GM19455 (cell line): ENCODE measurements around the gene GLT6D1.

ENCODE experiments used
- ATAC-seq: cut with Tn5 transposase; IDR thresholded peaks from one replicate; pipeline ENCODE4 v1.9.1; 2021; ENCODE audit not compliant: unreplicated experiment

GLT6D1 gene

DNA sequence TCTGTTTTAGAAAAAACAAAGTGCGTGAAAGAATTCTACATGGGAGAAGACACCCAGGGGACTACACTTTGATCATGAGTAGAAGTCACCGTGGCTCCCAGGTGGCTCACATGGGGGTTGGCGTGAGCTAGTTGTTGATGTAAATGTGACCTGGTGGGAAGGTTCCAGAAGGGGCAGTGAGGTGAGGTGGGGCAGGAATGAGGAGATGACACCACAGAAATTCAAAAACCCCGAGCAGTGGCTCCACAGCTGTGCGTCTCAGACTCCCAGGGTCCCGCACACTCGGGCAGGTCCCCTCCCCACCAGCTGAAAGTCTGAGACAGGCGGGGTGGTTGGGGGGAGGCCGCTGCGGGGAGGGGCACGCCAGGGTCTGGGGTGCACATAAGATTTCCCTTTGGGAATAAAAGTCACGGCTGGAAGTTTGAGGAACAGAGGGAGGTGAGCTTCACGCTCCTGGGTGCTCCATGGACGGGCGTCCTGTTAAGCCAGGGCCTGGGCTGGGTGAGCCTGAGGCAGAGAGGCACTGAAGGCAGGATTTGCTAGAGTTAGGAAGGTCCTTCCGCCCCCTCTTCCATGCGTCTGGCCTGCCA, 29.9 kb downstream of the GLT6D1 start:
- ATAC-seq: no peak

DNA sequence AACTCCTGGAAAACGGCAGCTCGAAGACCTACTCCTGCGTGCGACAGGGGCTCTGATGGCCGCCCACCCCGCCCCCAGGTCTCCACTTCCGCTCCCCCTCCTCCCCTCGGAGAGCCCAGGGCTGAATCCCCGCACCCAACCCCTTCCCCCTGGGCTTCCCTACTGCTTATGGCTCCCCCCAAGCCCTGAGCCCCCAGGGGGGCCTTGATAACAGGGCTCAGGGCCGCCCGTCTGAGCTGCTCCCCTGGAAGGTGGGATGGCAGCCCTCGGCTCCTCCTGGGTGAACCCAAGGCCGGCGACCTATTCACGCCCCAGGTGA, 30.4 kb downstream of the GLT6D1 start:
- no peak for ATAC-seq

DNA sequence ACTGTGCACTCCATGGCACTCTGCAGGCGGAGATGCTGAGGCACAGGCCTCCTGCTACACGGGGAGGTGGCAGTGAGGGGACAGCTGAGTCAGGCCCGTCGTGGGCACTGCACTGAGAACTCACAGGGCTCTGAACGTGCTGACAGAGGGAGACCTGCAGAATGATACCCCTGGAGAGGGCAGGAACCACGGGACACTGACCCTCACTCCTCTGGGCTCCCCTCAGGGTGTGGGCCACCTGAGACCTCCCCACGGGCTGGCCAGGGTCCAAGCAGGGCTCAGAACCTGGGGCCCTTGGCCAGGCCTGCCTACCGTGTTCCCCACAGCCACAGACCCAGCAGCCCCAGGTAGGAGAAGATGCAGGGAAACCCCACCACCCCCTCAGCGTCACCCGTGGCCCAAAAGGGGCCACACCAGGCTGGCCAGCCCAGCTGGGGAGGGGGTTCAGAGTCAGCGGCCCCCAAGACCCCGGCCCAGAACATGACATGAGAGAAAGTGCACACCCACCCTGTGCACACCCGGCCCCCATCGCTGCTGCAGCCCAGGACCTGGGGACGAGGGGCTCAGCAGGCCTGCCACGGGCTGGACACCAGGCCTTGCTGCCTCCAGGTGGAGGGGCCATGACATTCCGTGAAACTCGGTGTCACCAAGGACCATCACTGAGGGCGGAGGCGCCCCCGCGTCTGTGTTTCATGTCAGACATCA, 30.9 kb downstream of the GLT6D1 start:
- ATAC-seq: no peak

DNA sequence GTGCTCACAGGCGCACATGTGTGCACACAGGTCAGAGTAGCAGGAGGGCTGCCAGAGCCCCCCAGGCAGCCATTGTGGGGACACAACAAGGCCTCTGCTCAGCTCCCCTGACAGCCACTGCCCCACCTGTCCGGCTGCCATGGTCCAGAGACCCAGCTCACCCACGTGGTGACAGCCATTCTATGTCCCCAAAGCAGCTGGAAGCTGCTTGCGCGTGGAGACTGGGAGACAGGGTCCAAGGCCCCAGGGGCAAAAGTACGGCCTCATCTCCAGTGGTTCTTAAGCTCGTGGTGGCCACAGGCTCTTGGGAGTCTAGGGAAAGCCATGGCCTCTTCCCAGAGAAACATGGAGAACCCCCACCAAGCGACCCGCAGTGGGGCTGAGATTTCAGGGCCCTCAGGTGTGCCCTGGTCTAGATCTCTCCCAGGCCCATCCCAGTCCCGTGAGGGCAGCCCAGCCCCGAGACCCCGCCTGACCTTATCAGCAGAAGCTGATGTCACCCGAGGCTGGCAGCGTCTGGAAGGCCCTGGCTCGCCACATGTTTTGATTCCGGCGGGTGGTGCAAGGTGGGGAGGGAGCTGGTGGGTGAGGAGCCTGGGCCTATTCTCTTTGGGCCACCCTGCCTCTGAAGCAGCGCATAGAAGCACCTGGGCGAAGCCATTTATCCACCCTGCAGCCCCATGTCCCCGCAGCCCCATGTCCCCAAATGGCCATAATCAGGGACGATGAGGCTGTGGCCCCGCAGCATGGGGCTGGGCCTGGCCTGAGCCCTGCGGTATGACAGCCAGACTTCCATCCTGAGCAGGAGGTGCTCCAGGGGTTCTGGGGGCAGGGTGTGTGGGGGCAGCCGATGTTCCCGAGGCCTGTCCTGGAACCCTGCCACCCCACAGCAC, 31.7 kb downstream of the GLT6D1 start:
- no peak for ATAC-seq

DNA sequence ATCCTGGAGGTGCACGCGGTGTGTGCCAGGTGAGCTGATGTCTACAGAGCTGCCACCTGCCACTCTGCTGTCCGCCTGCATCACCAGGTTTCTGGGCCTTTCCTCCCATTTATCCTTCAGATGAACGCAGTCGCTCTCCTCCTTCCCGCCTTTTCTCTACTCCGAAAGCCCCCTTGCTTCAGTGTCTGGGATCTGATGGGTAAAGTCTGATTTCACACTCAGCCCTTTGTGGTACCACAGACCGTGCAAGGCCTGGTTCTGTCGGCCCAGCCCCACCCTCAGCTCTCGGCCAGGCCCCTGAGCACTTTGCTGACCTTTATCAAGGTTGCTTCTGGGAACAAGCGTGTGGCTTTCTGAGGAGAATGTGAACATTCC, 32.5 kb downstream of the GLT6D1 start:
- ATAC-seq: no peak

DNA sequence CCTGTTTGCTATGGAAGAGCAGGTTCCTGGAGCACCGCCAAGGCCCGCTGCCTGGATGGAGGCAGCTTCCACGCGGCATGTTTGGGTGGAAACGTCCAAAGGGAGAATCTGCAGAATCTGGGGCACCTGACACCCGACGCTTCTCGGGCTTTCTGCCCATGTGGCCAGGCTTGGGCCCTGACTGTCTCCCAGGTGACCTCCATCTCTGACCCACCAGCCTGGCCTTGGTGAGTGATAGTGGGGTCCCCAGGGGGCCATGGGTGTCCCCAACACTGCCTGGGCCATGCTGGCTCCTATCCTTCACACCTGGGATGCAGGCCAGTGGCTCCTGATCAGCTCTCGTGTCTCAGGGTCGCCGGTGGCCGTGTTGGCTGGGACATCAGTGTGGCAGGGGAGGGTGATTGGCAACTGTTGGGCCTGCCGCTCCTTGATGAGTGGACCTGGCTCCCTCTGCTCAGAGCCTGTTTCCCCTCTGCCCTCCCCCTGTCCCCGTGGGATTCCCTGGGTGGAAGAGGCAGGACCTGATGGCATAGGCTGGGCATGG, 34.0 kb downstream of the GLT6D1 start:
- ATAC-seq: no peak

DNA sequence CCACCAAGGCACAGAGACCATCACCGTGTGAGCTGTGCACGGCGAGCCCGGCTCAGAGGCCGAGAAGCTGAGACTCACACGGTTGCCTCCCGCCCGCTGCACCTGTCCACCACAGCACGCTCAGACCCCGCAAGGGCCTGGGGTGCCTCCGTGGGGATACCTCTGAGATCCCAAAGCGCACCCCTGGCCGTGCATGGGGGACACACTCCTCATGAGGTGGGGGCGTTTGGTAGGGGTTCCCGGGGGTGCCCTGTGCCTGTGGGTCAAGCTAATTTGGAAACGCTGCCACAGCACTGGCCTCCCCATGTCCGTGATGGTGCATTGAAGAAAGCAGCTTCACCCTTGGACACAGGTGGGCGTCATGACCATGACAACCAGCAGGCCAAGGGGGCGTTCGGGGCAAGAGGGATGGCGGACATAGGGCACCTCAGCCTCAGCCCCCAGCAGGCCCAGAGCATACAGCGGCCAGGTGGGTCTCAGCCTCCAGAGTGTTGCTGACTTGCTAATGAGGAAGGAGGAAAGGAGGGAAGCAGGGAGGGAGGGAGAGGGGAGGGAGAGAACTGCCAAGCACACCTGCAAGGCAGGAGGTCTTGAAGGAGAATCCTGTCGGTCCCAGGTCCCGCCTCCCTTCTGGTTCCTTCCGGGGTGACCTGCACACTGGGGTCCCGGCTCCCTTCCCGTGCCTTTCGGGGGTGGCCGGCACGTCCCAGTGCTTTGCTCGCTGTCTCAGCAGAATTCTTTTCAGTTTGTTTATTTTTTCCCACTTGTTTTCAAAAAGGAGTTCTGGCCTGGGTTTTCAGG, 34.7 kb downstream of the GLT6D1 start:
- ATAC-seq: no peak

DNA sequence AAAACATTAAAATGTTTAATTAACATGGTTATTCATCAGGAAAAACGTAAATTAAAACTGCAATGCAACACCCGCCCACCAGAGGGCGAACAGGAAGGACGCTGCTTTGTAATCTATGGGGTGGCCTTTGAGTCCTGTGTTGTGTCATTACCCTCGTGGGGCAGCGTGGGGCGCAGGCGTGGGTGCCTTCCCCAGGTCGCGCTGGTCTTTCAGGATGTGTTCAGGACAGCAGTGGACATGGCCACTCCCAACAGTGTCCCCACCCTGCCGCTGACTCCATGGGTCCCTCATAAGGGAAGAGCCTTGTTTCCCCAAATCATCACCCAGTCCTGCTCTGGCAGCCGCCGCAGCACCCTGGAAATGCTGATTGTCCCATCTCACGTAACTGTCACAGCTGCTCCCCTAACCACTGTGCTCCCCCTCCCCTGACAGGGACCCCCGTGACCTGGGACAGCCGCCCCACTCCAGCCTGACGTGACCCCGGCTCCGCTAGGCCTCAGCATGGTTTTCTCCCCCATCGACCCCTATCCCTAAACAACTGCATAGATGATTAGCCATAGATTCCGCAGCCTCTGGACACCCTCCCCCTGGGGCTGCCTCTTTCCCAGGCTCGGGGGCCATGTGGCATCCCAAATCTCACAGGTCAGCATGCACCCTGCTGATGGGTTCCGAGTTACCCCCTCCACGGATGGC, 36.4 kb downstream of the GLT6D1 start:
- ATAC-seq: no peak

DNA sequence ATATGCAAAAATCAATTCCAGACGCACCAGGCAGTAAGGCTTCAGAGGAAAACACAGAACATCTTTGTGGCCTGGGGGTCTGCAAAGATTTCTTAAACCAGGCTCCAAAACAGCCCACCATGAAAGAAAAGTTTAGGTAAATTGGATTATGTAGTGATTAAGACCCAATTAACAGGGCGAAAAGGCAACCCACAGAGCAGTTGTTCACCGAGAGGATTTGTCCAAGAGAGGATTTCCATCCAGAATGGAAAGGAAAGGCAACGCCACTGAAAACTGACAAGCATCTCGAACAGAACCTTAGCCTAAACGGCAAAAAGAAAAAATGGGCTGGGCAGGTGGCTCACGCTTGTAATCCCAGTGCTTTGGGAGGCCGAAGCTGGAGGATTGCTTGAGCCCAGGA, 37.4 kb downstream of the GLT6D1 start:
- ATAC-seq: no peak

DNA sequence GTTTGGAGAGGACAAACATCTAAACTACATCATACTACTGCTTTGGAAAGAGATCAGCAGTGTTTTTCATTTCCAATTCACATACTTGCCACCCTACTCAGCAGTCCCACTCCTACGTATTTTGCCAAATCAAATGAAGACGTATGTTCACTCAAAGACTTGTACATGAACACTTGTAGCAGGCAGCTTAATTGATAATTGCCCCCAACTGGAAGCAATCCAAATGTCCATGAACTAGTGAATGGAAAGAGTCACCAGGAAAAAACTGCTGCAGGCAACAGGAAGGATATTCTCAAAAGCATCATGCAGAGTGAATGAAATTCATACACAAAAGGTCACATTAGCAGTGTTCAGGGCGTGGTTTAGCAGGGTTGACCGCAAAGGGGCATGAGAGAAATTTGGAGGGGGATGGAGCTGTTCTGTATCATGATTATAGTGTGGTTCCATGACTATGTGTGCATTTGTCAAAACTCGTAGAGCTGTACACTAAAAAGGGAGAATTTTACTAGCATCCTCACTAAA, 39.0 kb downstream of the GLT6D1 start:
- no peak for ATAC-seq

DNA sequence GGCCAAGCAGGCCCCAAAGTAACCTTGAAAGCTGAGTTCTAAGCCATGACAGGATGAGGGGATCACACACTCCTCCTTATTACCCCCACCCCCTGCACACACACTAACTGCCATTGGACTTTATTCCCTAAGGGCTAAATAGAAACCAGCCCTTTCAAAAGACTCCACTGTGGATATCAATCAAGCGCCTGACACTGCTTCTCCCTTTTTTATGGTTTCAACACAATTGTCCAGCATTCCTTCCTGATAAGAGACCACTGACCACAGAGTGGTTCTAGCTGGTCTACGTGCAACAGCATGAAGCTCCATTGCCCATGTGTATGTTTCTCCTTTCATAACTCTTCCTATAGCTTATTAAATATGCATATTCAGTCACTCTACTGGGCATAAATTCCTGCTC, 43.1 kb downstream of the GLT6D1 start:
- no peak for ATAC-seq

DNA sequence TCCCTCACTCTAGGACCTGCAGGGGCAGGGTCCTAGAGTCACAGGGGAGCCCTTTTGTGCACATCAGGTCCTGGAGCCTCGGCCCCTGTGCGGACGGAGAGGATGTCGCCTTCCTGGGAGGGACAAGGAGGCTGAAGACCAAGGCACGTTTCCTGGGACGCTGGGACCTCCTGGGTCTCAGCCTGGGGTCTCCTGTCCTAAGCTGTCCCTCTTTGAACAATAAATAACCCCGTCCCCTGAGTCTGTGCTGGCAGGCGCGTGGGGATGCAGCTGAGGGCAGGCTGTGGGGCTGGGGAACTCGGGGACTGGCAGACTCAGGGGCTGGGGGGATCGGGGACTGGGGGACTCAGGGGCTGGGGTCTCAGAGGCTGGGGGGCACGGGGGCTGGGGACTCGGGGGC, 46.7 kb downstream of the GLT6D1 start:
- no peak for ATAC-seq

DNA sequence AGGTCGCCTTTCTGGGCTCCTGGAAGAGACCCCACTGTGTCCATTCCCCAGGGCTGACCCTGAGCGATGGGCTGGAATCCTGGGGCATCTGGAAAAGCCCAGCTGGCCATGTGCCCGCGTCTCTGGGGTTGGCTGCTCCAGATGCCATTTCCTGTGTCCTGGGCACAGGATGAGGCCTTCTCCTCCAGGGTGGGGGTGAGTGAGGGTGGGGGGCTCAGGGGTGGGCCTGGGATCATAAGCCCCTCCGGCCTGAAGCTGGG, 47.1 kb downstream of the GLT6D1 start:
- no peak for ATAC-seq

DNA sequence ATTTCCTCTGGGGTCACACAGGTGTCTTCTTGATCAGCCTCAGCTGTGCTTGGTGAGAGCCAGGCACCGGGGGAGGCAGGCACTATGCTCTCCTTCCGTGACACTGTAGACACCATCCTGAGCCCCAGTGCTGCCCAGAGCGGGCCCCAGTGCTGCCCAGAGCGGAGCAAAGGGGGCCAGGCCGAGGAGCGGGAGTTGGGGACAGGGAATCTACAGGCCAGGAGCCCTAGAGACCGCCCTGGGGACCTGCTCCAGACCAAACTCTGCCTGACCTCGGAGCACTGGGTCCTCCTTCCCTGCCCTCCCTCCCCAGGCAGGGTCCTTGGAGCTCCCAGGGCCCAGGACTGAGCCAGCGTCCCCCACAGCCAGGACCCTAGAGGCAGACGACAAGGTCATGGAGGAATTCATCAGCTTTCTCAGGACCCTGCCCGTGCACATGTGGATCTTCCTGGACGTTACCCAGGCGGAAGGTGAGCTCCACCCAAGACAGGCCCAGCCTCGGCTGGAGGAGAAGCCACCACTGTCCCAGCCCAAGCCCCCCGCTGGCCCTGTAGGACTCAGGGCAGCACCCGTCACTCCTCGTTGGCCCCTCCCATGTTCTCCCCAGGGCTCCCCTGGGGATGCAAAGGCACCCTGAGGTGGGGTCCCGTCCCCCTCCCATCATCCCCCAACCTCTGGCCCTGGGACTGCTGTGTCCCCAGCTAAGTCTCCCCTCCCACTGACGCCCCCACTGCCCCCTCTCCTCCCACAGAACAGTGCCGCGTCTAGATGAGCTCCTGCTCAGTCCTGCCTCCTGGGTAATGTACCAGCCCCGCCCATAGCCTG, 47.6 kb downstream of the GLT6D1 start:
- ATAC-seq: no peak

DNA sequence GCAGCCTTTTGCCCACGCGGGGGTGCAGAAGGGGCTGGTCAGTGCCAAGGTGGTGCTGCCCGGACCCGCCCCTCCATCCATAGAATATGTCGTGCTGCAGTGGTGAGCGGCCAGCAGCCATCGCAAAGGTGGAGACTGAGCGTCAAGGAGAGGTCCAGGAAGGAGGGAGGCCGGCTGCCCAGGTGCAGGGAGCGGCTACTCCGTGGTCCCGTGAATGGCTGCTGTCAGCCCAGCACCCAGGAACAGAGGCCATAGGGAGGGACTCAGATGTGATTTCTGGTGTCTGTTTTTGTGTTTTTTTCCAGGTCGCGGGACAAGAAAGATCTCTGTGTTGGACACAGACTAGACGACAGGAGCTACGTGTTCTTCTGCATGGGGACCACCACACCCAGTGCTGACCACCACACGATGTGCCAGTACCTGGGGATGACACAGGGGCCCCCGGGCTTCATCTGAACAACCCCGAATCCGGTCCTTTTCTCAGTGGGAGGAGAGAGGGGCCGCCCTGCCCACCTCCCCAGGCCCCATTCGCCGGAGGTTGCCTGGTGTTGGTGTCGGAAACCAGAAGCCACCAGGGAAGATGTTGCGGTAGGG, 48.8 kb downstream of the GLT6D1 start:
- ATAC-seq: no peak

DNA sequence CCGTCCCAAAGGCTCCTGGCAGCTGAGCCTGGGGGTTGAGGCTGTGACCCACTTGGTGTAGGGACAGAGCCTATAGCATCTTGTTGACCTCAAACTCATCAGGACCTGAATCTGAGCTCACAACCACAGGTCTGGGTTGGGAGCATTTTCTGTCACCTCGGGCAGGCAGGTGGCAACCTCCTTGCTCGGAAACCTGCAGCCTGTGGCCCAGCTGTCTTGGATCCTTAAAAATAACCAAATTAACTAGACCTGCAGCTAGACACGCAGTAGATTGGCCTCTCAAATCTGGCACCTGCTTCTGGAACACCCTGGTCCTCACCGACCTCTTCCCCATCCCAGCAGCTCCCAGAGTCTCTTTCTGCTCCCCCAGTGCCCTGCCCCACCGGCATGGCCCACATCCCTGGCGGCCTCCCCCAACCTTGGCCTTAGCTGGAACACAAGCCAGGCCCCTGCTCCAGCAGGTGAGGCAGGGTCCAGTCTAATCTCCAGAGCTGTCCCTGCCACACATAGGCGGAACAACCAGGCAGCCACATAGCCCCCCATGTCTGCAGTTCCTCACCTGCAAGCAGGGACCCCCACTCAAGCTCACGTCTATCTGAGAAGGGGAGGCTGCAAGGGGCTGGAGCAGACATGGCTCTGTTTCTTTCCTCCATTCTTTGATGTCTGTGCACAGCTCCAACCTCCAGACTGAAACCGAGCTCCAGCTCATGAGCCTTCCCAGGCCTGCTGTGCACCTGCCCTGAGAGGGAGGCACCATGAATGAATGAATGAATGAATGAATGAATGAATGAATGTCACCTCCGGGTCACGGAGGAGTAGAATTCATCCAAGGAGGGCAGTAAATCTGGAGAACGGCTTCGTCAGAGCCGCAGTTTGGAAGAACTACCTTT, 49.5 kb downstream of the GLT6D1 start:
- no peak for ATAC-seq

DNA sequence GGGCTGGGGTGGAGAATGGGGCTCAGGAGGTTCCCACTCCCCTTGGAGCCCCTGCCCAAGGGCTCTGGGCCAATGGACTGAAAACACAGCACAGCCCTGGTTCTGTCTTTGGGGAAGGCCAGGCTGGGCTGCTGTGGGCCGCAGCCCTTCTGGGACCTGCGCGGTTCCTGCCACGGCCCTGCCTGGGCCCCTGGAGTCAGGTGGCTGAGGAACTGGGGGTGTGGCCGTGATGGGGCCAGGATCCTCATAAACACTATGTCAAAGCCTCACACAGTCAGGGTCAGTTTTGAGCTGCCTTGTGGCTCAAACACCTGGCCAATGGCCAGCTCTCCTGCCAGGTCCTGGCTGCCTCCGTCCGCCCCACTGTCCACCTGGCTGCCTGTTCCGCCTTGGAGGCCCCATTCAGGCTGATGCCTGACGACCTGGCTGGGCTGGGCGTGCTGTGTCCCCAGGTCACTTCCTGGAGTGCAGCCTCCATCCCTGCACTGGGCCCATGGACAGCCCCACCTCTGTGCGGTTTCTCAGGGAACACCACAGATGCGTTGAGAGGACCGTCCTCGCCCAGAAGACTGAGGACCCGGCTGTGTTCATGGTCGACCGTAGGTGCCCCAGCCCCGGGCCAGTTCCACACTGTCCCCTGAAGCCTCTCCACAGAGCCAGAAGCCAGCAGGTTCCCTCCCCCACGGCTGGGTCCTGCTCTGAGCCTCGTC, 50.3 kb downstream of the GLT6D1 start:
- ATAC-seq: no peak

DNA sequence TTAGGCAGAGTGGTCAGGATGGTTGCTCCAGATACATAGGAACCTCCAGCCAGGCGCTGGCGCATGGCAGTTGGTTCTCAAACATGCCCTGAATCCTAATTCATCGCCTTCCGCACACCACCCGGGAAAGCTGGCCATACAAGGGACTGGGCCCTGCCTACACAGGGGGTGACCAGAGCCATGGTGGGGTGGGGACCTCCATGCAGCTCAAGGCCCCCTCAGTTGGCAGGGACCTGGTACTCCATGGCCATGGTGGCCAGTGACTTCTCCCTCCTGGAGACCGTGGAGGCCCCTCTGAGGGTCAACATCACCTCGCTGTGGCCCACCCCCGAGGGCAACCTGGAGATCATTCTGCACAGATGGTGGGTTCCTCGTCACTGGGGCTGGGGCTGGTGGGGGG, 51.0 kb downstream of the GLT6D1 start:
- no peak for ATAC-seq
